ENCODE data around the gene DIP2C.
"Not testable (repeated sequence)": the region's sequence is repeated elsewhere in the genome, so short reads cannot be mapped to it uniquely, and the experiment has no call there.

Gene DIP2C

DNA sequence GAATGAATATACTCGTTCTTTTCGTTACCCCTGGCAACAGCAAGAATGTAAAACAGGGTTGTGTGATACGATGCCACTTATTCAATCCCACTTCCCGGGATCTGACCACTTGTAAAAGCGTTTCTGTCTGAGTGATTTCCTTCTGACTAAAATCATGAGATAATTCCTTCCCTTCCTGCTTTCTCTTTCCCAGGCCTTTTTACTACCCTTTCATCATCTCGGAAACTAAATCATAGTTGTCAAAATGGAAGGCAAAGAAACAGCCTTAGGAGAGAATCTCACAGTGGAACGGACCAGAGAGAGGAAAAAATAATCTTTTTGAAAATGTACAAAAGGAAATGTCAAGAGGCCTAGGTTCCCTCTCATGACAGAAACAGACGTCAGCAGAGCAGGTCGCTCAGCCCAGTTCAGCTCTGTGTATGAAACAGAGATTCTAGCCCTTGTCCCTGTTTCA, 29.8 kb downstream of the DIP2C start:
- no peak for DNase-seq (ENCODE audit: low spot score)

GRCh38 chr10:657816-658350, 31.6 kb downstream of the DIP2C start:
- not testable (repeated sequence) for DNase-seq (ENCODE audit: low spot score)

- DNase-seq (ENCODE audit: low spot score), result no peak
These were observed 32.6 kb downstream of the DIP2C start for GRCh38 chr10:656883-657282.

- no peak for DNase-seq (ENCODE audit: low spot score)
These were observed 34.3 kb downstream of the DIP2C start for GRCh38 chr10:655184-655583.

- no peak for DNase-seq (ENCODE audit: low spot score)
These were observed 34.8 kb downstream of the DIP2C start for GRCh38 chr10:654647-654996.

- DNase-seq (ENCODE audit: low spot score), result no peak
These were observed 35.3 kb downstream of the DIP2C start for GRCh38 chr10:653991-654646.

DNA sequence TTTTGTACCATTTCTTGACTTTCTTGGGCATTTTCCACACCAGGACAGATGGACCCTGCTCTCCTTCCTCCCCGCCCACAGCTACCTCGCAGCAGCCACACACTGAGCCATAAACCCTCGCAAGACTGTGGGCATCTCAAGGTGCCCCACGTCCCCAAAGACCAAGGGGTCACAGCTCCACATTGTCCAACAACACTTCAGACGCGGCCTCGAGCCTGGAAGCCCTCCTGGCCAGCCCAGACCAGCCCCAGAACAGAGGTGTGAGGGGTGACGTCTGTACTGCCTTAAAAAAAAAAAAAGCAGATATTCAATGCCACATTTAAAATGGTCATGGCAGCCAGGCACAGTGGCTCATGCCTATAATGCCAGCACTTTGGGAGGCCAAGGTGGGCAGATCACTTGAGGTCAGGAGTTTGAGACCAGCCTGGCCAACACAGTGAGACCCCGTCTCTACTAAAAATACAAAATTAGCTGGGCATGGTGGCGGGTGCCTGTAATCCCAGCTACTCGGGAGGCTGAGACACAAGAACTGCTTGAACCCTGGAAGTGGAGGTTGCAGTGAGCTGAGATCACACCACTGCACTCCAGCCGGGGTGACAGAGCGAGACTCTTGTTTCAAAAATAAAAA, 36.5 kb downstream of the DIP2C start:
- DNase-seq (ENCODE audit: low spot score), result not testable (repeated sequence)

DNA sequence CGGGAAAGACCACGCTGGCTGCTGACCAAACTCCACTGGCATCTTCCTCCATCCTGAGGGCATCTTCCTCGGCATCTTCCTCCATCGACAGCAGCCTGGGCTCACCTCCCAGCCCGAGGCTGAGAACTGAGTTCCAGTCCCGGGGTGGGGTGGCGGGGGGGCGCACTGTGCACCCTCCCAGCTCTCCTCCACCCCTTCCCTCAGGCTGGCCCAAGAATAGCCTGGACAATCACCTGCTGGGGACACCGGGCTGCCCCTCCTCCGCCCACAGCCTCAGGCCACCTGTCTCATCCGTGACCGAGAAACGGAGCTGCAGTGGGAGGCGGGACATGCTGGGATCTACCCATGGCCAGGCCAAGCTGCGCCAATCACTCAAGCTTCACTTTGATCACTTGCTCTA, 37.2 kb downstream of the DIP2C start:
- no peak for DNase-seq (ENCODE audit: low spot score)

- DNase-seq (ENCODE audit: low spot score), result no peak
These were observed 37.8 kb downstream of the DIP2C start for GRCh38 chr10:651692-652091.

DNA sequence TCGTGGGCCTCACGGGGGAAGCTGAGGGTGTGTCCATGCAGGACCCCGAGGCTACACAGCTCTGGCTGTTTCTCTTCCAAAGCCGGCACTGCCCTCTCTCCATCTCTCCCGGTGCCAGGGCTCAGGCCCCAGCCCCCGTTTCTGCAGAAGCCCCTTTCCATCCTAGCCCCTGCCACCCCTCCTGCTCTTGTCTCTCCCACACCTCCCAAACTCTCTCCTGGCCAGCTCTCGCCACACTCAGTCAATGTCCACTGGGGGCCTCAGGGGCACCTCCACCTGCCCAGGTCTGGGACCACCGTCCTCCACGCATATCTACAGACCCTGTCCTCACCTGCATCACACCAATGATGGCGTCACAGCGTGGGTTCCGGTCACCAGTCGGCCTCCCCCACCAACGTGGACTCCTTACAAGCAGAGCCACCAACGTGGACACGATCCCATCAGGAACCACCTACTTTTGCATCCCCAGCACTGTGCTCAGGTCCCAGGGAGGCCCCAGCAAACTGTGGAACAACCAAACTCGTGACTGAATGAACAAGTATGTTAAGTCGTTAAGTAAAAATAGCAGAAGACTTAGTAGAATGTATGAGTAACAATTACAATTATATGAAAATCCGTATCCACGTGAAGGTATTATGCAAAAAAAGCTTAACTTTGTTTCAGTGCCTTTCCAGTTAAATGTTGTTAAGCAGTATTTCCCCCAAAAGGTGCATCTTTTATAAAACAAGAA, 38.4 kb downstream of the DIP2C start:
- DNase-seq (ENCODE audit: low spot score), result no peak

DNA sequence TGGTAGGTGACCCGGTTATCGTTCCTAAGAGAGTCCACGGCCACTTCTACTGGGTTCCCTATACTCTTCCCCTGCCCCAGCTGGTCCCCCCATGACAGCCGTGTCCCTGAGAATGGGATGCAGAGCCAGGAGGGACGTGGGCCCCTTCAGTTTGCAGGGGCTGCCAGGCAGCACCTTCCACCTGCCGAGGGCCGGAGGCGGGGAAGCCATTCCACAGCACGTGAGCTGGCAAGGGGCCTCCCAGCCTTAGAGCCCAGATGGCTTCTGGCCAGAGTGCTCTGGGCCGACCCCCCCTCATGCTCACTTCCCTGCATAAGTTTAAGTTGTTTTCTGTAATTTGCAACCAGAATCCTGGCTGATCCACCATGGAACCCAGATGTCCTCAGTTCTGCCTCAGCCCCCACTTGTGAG, 39.0 kb downstream of the DIP2C start:
- no peak for DNase-seq (ENCODE audit: low spot score)

- no peak for DNase-seq (ENCODE audit: low spot score)
These were observed 39.5 kb downstream of the DIP2C start for GRCh38 chr10:649798-650440.

DNA sequence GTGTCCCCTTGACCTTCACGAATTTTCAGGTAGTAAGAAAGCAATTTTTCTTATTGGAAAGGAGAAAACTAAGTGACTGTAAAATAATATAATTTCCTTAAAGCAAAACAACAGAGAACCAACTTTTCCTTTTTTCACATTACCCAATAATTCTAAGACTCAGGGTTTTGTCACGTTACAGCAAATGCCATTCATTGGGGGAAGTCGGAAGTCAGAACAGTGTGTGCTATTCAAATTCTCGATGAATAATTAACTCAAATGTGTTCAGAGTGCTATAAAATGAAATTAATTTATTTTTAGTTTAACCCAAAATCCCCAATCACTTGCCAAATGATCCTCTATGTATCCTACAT, 40.0 kb downstream of the DIP2C start:
- DNase-seq (ENCODE audit: low spot score), result no peak

DNA sequence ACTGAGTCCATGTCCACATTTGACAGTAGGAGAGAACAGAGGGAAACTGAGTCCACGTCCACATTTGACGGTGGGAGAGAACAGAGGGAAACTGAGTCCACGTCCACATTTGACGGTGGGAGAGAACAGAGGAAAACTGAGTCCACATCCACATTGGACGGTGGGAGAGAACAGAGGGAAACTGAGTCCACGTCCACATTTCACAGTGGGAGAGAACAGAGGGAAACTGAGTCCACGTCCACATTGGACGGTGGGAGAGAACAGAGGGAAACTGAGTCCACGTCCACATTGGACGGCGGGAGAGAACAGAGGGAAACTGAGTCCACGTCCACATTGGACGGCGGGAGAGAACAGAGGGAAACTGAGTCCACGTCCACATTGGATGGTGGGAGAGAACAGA, 42.4 kb downstream of the DIP2C start:
- not testable (repeated sequence) for DNase-seq (ENCODE audit: low spot score)

DNA sequence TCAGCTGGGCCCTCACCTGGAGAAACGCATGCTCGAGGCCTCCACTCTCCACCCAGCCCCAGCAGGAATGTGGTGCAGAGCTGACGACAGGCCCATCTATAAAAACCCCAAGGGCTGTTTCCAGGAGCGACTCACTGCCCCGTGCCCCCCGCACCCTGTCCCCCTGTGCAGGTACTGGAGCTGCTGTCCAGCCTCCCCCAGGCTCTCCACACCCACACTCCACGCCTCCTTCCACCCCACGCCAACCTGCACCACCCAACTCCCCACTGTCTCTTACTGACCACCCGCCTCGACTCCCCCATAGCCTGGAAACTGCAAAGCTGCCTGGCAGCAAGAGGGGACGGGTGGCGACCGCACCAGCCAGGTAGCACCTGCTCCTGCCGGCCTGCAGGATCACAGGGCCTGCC, 43.3 kb downstream of the DIP2C start:
- no peak for DNase-seq (ENCODE audit: low spot score)

DNA sequence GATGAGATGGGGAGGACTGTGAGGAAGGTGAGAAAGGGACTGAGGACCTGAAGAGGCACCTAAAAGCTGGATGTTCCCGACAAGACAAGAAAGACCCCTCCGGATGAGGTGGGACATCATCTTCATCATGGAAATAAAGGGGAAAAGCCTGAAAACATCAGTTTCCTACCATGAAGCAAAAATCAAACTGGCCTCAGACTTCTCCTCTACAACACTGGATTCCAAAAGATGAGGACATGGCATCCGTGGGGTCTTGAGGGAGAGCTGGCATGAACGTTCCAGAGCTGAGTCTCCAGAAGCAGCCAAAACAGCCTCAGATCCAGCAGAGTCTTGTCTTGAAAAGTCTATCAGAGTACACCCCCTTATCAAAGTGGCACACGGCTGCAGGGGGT, 44.5 kb downstream of the DIP2C start:
- DNase-seq (ENCODE audit: low spot score), result no peak

GRCh38 chr10:644076-644942, 45.2 kb downstream of the DIP2C start:
- no peak for DNase-seq (ENCODE audit: low spot score)

GRCh38 chr10:642186-642890, 47.1 kb downstream of the DIP2C start:
- DNase-seq (ENCODE audit: low spot score), result no peak

GRCh38 chr10:641149-642010, 48.1 kb downstream of the DIP2C start:
- DNase-seq (ENCODE audit: low spot score), result no peak

DNA sequence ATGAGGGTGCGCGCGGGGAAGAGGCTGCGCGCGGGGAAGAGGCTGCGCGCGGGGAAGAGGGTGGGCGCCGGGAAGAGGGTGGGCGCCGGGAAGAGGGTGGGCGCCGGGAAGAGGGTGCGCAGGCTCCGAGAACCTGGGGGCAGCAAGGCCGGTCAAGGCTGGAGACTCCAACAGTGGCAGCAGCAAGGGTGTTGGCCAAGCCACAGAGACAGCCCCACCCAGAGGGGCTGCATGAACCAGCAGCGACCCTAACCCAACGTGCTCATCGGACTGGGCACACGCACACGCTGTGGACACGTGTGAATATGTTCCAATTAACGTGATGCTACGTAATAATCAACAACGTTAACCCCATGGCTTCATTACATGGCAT, 48.8 kb downstream of the DIP2C start:
- DNase-seq (ENCODE audit: low spot score), result no peak
